Mesenteric fat pad (tissue), 1 donor: ENCODE results near the gene IGFBP7. TPM values are rescaled to one million over a fixed set of nuclear protein-coding genes. Genes with fewer than 3 reads are reported as not detected.

Source experiments
- total RNA-seq: library from RNA; stranded (reverse); fragmentation: NEBNext Ultra II Directional; extraction: Animal tissue kit (Norgen Biotek cat#: 25700); gene quantifications from one replicate; pipeline ENCODE4 v1.2.1, GENCODE V29; 2021
- donor health status: DM: yes; HTN: yes; CAD: no.

The IGFBP7 gene
- total RNA-seq, 1 donor from 2014 or later = 558 TPM

Other genes with a start within 250 kb of the IGFBP7 start
- 32.1 TPM for gene REST, start 202.5 kb downstream of the IGFBP7 start, total RNA-seq
- 10.5 TPM for gene NOA1, start 132.8 kb downstream of the IGFBP7 start, total RNA-seq
- gene POLR2B, start 131.5 kb downstream of the IGFBP7 start, total RNA-seq = 66.9 TPM